Fibroblast of the aortic adventitia (primary cell): Measurements from ENCODE around the gene HVCN1. TPM values are rescaled to one million over a fixed set of nuclear protein-coding genes. Genes with fewer than 3 reads are reported as not detected.

Source experiments
- DNase-seq: peaks from one replicate; pipeline ENCODE4 v3.0.0-alpha.2; 2010; ENCODE audit warnings: low read depth
- H3K4me3 ChIP-seq: 2 replicates; pipeline ENCODE4 v1.5.1; 2011; ENCODE audit warnings: low read depth, mild to moderate bottlenecking, control low read depth, low read length, moderate library complexity
- CTCF ChIP-seq: IDR thresholded peaks from 2 replicates; pipeline ENCODE4 v1.5.1; 2011; ENCODE audit warnings: mild to moderate bottlenecking, low read length, control low read depth, inconsistent platforms; ENCODE audit not compliant: insufficient read depth
- total RNA-seq: library from RNA; depleted of rRNA; stranded (reverse); fragments of >200 nt; gene quantifications from 2 replicates; pipeline ENCODE4 v1.2.3, GENCODE V29; 2012; ENCODE audit warnings: low replicate concordance

The HVCN1 gene
- total RNA-seq, 1 donor, result 2.6 TPM

- no peak for TF ChIP-seq CTCF
- DNase-seq, result no peak
- H3K4me3 ChIP-seq, result no peak overlapping the region
Observed at GRCh38 chr12:110699591-110700445, 10.9 kb upstream of the HVCN1 start.

- peak; percentile 84 for DNase-seq
- H3K4me3 ChIP-seq, result peak overlapping the region; percentile 19
- TF ChIP-seq CTCF, result peak; percentile 83
Observed at GRCh38 chr12:110698171-110698902, 9.4 kb upstream of the HVCN1 start.

GRCh38 chr12:110697236-110697635 is 8.3 kb upstream of the HVCN1 start:
- no peak for DNase-seq
- no peak for TF ChIP-seq CTCF
- no peak overlapping the region for H3K4me3 ChIP-seq

- H3K4me3 ChIP-seq, result no peak overlapping the region
- TF ChIP-seq CTCF, result no peak
- no peak for DNase-seq
Observed at GRCh38 chr12:110696283-110696682, 7.4 kb upstream of the HVCN1 start.

- DNase-seq, result no peak
- no peak for TF ChIP-seq CTCF
- H3K4me3 ChIP-seq, result no peak overlapping the region
Observed at GRCh38 chr12:110694330-110694901, 5.5 kb upstream of the HVCN1 start.

- no peak overlapping the region for H3K4me3 ChIP-seq
- TF ChIP-seq CTCF, result no peak
- no peak for DNase-seq
Observed at GRCh38 chr12:110693731-110694130, 4.8 kb upstream of the HVCN1 start.
